C4-2B (cell line): ENCODE data around the gene COL15A1.

ENCODE experiments used
- CTCF ChIP-seq: fragments of 450-650 bp; conservative IDR thresholded peaks from 2 replicates; pipeline ENCODE4 v1.5.1; 2017; ENCODE audit warnings: mild to moderate bottlenecking
- ZFX ChIP-seq: fragments of 450-650 bp; IDR thresholded peaks from 2 replicates; pipeline ENCODE4 v1.6.1; 2017

- TF ChIP-seq CTCF = no peak
- no peak for TF ChIP-seq ZFX
Observed at GRCh38 chr9:99050924-99051323, 107.2 kb downstream of the COL15A1 start.
